DMS 273 (cell line): ENCODE results near the gene POLDIP3.
"Not testable (repeated sequence)": the region's sequence is repeated elsewhere in the genome, so short reads cannot be mapped to it uniquely, and the experiment has no call there.

Experiments
- DNase-seq: peaks from one replicate; lab custom pipeline; 2025; ENCODE audit not compliant: unreplicated experiment; lab: John Stamatoyannopoulos, UW

The POLDIP3 gene

DNA sequence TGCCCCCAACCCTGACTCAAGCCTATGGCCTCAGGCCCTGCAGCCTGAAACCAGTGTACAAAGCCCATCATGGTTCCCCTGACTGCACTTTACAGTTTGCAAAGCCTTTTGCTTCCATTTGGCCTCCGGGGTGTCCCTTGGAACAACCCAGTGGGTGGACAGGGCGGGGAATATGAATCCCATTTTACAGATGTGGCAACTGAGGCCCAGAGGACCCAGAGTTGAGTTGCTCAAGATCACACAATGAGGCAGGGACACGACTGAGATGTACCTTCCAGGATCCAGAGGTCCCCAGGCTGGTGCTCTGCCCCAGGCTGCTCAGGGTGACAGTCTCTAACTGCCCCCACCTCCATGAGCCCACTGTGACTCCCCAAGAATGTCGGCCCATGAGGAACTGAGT is 5.4 kb upstream of the POLDIP3 start:
- no peak for DNase-seq

DNA sequence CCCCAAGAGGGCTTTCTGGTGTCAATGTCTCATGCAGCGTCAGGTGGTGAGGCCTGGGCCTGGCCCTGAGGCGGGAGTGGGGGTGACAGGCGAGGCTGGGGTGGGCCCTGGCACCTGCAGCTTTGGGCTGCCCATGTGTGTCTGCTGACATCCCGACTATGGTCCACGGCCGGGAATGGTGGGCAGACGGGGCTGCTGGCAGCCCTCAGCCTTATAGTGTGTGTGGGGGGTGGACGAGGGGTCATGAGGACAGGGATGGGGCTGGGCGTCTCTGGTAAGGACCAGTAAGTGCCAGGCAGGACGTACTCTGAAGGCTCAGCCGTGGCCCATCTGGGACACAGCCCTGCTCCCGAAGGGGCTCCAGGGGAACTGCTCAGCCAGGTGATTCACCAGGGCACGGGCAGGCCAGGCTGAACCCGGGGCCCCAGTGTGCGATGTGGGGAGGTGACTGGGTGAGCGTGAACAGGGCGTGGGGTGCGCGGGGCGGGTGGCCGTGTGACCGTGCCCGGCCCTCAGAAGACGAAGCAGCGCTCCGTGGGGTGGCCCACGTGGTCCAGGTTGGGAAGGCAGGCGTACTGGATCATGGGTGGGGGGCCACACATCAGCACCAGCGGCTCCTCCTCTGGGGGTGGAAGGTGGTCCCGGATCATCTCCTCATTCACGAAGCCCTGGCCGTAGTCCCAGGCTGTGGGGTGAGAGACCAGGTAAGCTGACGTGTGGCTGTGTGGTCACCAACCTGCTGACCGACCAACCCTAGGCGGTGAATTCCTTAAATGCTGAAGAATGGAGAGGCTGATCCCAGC is 4.8 kb upstream of the POLDIP3 start:
- DNase-seq, result no peak

GRCh38 chr22:42617155-42617983 is 2.7 kb upstream of the POLDIP3 start:
- DNase-seq, result no peak

DNA sequence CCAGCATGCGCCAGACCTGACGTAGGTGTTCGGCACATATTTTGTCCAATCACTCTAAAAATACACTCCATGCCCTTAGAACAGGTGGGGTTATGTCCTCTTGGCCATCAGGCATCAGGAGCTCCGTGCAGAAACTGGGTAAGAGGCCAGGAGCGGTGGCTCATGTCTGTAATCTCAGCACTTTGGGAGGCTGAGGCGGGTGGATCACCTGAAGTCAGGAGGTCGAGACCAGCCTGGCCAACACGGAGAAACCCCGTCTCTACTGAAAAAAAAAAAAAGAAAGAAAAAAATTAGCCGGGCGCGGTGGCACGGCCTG is 1.1 kb upstream of the POLDIP3 start:
- not testable (repeated sequence) for DNase-seq

- DNase-seq, result peak; percentile 98
Measured at GRCh38 chr22:42615092-42615859, 593 bp upstream of the POLDIP3 start.

DNA sequence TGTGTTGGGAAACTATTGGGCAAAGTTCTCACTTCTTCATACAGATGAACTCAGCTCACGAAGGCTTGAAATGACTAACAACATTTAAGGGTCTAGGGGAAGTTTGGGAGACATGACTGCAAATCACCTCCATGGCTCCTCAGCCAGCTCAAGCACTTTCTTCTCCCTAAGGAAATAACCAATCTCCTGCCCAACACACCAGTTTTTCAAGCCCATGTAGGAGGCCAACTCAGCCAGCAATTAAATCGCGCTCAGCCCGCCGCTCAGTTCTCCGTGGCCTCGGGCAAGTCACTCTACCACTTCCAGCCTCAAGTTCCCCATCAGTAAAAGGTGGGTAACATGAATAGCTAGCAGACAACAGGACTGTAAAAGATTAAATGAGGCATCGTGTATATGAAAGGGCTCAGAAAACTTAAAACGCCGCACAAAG is 796 bp downstream of the POLDIP3 start:
- DNase-seq, result peak; percentile 46

DNA sequence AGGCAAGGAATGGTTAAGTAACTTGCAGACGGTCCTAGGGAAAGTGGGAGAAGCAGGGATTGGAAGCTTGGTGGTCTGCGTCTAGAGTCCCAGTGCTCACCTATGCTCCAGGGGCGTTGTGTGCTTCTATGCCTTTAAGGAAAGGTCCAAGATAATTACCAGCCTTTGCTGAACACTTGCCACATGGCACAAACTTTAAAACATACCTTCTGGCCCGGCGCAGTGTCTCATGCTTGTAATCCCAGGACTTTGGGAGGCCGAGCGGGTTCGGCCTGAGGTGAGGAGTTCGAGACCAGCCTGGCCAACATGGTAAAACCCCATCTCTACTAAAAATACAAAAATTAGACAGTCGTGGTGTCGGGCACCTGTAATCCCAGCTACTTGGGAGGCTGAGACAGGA is 2.3 kb downstream of the POLDIP3 start:
- no peak for DNase-seq

DNA sequence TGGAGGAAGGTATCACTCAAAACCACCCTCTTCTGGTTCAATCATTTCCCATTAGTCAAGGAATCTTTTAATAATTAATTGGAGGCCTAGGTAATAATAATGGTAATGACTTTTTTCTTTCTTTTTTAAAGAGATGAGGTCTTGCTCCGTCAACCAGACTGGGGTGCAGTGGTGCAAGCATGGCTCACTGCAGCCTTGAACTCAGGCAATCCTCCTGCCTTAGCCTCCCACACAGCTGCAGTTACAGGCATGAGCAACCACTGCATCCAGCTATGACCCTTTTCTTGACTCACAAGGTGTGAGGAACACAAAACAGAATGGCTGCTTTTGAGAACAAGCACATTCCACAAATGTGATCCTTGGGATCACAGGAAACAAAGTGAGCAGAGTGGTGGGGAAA is 3.6 kb downstream of the POLDIP3 start:
- DNase-seq, result no peak

DNA sequence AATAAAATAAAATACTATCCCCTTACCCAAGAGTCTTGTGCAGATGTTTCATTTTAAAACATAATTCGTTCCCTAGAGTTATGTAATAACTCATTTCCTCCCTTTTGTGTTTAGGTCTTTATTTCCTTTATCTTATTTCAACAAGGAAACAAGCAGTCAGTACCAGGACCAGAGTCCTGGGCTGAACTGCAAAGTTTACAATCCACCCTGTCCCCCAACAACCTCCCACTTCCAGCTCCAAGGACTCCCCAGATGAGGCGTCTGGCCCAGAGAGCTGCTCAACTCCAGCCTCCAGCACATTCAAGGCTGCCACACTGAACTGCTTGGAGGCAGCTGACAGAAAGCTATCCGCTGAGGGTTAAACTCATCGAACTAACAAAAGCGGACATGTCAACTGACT is 4.5 kb downstream of the POLDIP3 start:
- DNase-seq, result no peak

- DNase-seq, result no peak
Measured at GRCh38 chr22:42608823-42609361, 5.8 kb downstream of the POLDIP3 start.

DNA sequence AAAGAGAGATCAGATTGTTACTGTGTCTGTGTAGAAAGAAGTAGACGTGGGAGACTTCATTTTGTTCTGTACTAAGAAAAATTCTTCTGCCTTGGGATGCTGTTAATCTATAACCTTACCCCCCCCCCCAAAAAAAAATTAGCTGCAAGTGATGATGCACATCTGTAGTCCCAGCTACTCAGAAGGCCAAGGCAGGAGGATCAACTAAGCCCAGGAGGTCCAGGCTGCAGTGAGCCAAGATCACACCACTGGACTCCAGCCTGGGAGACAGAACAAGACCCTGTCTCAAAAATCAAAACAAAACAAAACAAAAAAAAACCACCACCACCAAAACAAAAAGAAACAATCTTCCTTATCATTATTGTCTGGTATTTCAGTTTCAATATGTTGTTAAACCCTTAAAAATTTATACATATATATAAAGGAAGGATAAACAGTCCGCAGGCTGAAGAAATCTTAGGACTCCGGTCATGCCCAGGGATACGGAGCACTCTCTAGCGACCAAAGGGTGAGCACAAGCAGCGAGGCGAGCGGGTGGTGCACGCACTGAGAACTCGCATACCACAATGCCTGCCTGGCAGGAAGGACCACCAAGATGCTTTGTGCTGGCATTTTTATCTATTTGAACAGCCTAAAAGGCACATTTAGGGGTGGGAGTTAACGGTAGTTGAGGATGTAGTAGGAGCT is 6.4 kb downstream of the POLDIP3 start:
- DNase-seq, result no peak

DNA sequence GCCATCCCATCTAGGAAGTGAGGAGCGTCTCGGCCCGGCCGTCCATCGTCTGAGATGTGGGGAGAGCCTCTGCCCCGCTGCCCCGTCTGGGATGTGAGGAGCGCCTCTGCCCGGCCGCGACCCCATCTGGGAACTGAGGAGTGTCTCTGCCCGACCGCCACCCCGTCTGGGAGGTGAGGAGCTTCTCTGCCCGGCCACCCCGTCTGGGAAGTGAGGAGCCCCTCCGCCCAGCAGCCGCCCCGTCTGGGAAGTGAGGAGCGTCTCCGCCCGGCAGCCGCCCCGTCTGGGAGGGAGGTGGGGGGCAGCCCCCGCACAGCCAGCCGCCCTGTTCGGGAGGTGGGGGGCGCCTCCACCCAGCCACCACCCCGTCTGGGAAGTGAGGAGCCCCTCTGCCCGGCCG is 7.0 kb downstream of the POLDIP3 start:
- not testable (repeated sequence) for DNase-seq

DNA sequence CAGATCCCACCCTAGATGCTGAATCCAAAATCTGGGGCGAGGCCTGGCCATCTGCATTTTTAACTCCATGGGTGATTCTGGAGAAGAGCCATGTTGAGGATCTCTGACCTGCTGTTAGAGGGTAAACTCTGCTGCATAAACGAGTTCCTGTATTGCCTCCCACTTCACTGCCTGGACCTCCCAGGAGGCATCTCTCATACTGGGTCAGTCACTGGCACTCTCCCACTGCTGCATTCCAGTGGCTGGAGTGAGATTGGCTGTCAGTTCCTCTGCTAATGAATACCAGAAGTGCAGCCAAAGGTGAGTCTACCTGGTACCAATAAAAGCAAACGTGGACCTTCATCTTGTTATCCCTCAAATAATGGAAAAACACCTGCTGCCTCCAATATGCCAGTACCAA is 10.3 kb downstream of the POLDIP3 start:
- no peak for DNase-seq

GRCh38 chr22:42603427-42603826 is 11.3 kb downstream of the POLDIP3 start:
- DNase-seq, result no peak

GRCh38 chr22:42602470-42602869 is 12.2 kb downstream of the POLDIP3 start:
- DNase-seq, result no peak

DNA sequence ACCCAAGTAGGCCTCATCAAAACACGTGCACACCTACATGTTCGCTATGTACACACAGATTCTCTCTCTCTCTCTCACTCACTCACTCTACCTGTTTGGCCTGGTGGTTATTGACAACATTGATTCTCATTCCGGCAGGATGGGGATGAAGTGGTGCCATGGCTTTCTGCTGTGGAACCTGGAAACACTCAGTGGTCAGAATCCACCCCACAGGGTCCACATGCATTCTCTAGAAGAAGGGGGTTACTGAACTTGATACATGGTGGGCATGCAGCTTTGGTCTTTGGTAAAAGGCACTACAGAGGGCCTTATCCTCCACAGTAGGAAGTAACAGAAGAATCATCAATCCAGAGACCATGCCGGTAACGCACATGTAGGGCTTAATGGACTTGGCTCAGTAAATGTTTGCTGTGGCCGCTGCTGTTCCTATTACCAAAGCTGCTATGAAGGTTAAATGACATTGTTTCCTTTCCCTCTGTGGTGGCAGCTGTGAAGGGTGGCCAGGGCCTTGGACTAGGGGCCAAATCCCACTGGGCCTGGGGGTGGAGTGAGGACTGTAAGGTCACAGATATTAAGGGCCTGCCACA is 12.7 kb downstream of the POLDIP3 start:
- DNase-seq, result no peak

DNA sequence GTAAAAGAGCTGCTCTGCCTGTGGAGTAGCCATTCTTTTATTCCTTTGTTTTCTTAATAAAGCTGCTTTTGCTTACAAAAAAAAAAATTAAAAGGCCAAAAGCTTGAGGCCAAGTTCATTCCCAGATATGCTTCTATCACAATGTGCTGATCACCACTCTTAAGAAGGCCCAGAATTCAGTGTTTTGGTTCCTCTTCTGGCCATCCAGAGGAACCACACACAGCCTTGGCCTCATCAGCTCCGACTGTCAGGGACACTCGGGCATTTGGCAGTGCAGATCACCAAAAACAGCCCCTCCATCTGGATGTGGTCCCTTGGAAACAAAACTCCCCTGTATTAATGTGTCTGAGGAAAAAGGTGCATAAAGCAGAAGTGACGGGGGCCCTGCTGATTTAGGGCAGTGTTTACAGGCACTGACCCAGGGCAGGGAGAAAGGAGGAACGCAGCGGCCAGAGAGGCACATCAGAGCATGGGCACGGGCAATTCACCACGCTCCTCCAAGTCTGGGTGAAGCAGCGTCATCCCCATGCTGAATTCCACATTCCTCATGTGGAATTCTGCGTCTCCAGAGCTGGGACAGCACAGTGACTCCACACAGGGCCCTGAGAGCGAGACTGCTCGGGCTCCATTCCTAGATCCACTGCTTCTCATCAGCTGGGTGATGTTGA is 17.7 kb downstream of the POLDIP3 start:
- DNase-seq, result no peak

GRCh38 chr22:42596336-42596735 is 18.3 kb downstream of the POLDIP3 start:
- DNase-seq, result no peak

- DNase-seq, result no peak
Measured at GRCh38 chr22:42595434-42595833, 19.2 kb downstream of the POLDIP3 start.

DNA sequence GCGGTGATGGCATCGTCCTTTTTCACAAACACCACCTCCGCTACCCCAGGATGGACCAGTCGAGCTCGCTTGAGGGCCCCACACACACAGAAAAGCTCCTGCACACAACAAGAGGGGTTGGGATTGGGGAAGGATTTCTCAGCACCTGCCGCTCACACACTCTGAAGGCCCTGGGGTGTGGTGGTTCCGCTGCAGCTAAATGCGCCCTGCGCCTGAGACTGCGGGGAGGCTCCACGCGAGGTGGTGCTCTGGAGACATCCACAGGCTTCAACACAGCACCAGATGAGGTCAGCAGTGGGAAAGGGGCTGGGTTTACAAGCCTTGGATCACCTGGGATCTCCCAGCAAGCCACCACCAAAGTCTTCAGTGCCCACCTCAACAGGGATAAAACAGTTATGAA is 22.7 kb downstream of the POLDIP3 start:
- no peak for DNase-seq
